Activated CD4-positive, alpha-beta memory T cell treated with anti-CD3 and anti-CD28 coated beads for 36 hours (primary cell): ENCODE results near the gene GPR173. TPM values are rescaled to one million over a fixed set of nuclear protein-coding genes. Genes with fewer than 3 reads are reported as not detected.
A peak's percentile ranks its signal among the peaks of the same experiment; 100 is the strongest.

Source experiments
- CTCF ChIA-PET: fragments of 350-600 bp; sonication (Branson Sonifier 250); formaldehyde crosslinking; loops from one replicate; lab custom pipeline; 2021; ENCODE audit warnings: antibody characterized with exemption, inconsistent platforms; lab: Charles Lee
- POLR2A ChIA-PET: fragments of 350-600 bp; sonication (Branson Sonifier 250); formaldehyde crosslinking; loops from one replicate; lab custom pipeline; 2021; ENCODE audit warnings: antibody characterized with exemption; lab: Charles Lee
- DNase-seq: peaks from one replicate; pipeline ENCODE4 v3.0.0-alpha.2; 2020
- H3K27ac Mint-ChIP-seq: one replicate; pipeline ENCODE4 v1.8.0; 2021; ENCODE audit warnings: mixed read lengths
- H3K27me3 Mint-ChIP-seq: one replicate; pipeline ENCODE4 v1.8.0; 2021; ENCODE audit warnings: mixed read lengths
- H3K36me3 Mint-ChIP-seq: one replicate; pipeline ENCODE4 v1.8.0; 2021; ENCODE audit warnings: mixed read lengths
- H3K4me1 Mint-ChIP-seq: one replicate; pipeline ENCODE4 v1.8.0; 2021; ENCODE audit warnings: low read depth, mixed read lengths
- H3K4me3 Mint-ChIP-seq: one replicate; pipeline ENCODE4 v1.8.0; 2021; ENCODE audit warnings: mild to moderate bottlenecking, mixed read lengths
- H3K9me3 Mint-ChIP-seq: one replicate; pipeline ENCODE4 v1.8.0; 2021; ENCODE audit warnings: mixed read lengths
- intact Hi-C: fragments of 100-400 bp; cut with micrococcal nuclease; formaldehyde crosslinking; loops from one replicate; pipeline ENCODE4 v1.15.1; 2023
- total RNA-seq, 2 experiments: library from RNA; stranded (reverse); gene quantifications; one replicate each; pipeline ENCODE4 v1.2.3, GENCODE V29; 2021

Gene GPR173
- total RNA-seq, 2 experiments from 2014 or later: not detected

GRCh38 chrX:53072418-53073114, 24.0 kb downstream of the GPR173 start:
- H3K4me1 Mint-ChIP-seq: peaks cover 13% of the 10 kb centered on the region
- peak overlapping the region; percentile 82 for H3K4me3 Mint-ChIP-seq
- H3K9me3 Mint-ChIP-seq: no peaks in the 10 kb centered on the region
- H3K27me3 Mint-ChIP-seq: peaks cover 1% of the 10 kb centered on the region
- POLR2A ChIA-PET: interaction anchor here (2.7 kb wide), 1 partner anchor 10 kb away, joined by 17 read pairs; the partner anchor contains the start of gene TSPYL2
- DNase-seq: no peak
- H3K27ac Mint-ChIP-seq: peak overlapping the region; percentile 69
- H3K36me3 Mint-ChIP-seq: no peaks in the 10 kb centered on the region
- intact Hi-C loops: no loop called here
- CTCF ChIA-PET: interaction anchor here (0.6 to 2.4 kb wide), 5 partner anchors 10 to 241 kb away, joined by 3 to 12 read pairs (median 3); no protein-coding TSS in a partner anchor

GRCh38 chrX:53073115-53073586, 24.6 kb downstream of the GPR173 start:
- Mint-ChIP-seq H3K9me3 (no peaks in the 10 kb centered on the region), H3K36me3 (no peaks in the 10 kb centered on the region), H3K27me3 (peaks cover 1% of the 10 kb centered on the region), H3K27ac (peak overlapping the region; percentile 50), H3K4me1 (peaks cover 13% of the 10 kb centered on the region), H3K4me3 (no peak overlapping the region)
- intact Hi-C loops: no loop called here
- CTCF ChIA-PET: interaction anchor here (2.4 kb wide), 1 partner anchor 16 kb away, joined by 12 read pairs; no protein-coding TSS in a partner anchor
- DNase-seq: no peak
- POLR2A ChIA-PET: interaction anchor here (2.7 kb wide), 1 partner anchor 9 kb away, joined by 17 read pairs; the partner anchor contains the start of gene TSPYL2

- peak; percentile 33 for DNase-seq
- Mint-ChIP-seq H3K27ac (no peak overlapping the region), H3K9me3 (no peaks in the 10 kb centered on the region), H3K4me3 (no peak overlapping the region), H3K36me3 (no peaks in the 10 kb centered on the region), H3K4me1 (peaks cover 13% of the 10 kb centered on the region), H3K27me3 (no peaks in the 10 kb centered on the region)
- CTCF ChIA-PET: no interaction called here
- POLR2A ChIA-PET: no interaction called here
- intact Hi-C loops: no loop called here
These were observed 26.4 kb downstream of the GPR173 start for GRCh38 chrX:53075011-53075410.

- DNase-seq: no peak
- Mint-ChIP-seq H3K4me3 (no peak overlapping the region), H3K9me3 (no peaks in the 10 kb centered on the region), H3K36me3 (no peaks in the 10 kb centered on the region), H3K27ac (no peak overlapping the region), H3K4me1 (peaks cover 19% of the 10 kb centered on the region), H3K27me3 (no peaks in the 10 kb centered on the region)
- intact Hi-C loops: no loop called here
- ChIA-PET POLR2A (no interaction called here), CTCF (no interaction called here)
These were observed 28.1 kb downstream of the GPR173 start for GRCh38 chrX:53076671-53077070.

- no peak overlapping the region for H3K27ac Mint-ChIP-seq
- no peaks in the 10 kb centered on the region for H3K9me3 Mint-ChIP-seq
- ChIA-PET POLR2A (no interaction called here), CTCF (interaction anchor here (1.0 kb wide), 1 partner anchor 12 kb away, joined by 3 read pairs; no protein-coding TSS in a partner anchor)
- H3K4me3 Mint-ChIP-seq: no peak overlapping the region
- H3K27me3 Mint-ChIP-seq: no peaks in the 10 kb centered on the region
- DNase-seq: peak; percentile 18
- intact Hi-C loops: no loop called here
- peaks cover 12% of the 10 kb centered on the region for H3K4me1 Mint-ChIP-seq
- no peaks in the 10 kb centered on the region for H3K36me3 Mint-ChIP-seq
These were observed 28.9 kb downstream of the GPR173 start for GRCh38 chrX:53077207-53078197.

GRCh38 chrX:53078943-53079342, 30.4 kb downstream of the GPR173 start:
- CTCF ChIA-PET: no interaction called here

GRCh38 chrX:53080628-53081580, 32.3 kb downstream of the GPR173 start:
- intact Hi-C loops: loop anchor here (10.0 kb wide), 1 partner anchor 964 kb away; the partner anchor contains the start of gene PHF8
- POLR2A ChIA-PET: interaction anchor here (0.6 to 2.5 kb wide), 2 partner anchors 8 to 1927 kb away, joined by 4 to 17 read pairs; no protein-coding TSS in a partner anchor
- peak; percentile 51 for DNase-seq
- Mint-ChIP-seq H3K4me3 (peak overlapping the region; percentile 76), H3K9me3 (no peaks in the 10 kb centered on the region), H3K27me3 (no peaks in the 10 kb centered on the region), H3K27ac (peak overlapping the region; percentile 93), H3K4me1 (peaks cover 34% of the 10 kb centered on the region), H3K36me3 (peaks cover 24% of the 10 kb centered on the region)
- CTCF ChIA-PET: no interaction called here

More at GRCh38 chrX:53078943-53079342, 30.4 kb downstream of the GPR173 start:
- Mint-ChIP-seq H3K4me1 (peaks cover 20% of the 10 kb centered on the region), H3K9me3 (no peaks in the 10 kb centered on the region), H3K27ac (no peak overlapping the region), H3K4me3 (no peak overlapping the region), H3K36me3 (peaks cover 9% of the 10 kb centered on the region), H3K27me3 (no peaks in the 10 kb centered on the region)
- intact Hi-C loops: no loop called here
- DNase-seq: no peak
- POLR2A ChIA-PET: no interaction called here

GRCh38 chrX:53081925-53082772, 33.6 kb downstream of the GPR173 start, which contains the start of gene TSPYL2:
TSS of gene TSPYL2 (plus strand) at chrX:53082367. CDS start at chrX:53082499, 132 bp downstream.
- CTCF ChIA-PET: interaction anchor here (0.7 to 1.3 kb wide), 2 partner anchors 10 to 11 kb away, joined by 3 to 4 read pairs; no protein-coding TSS in a partner anchor
- Mint-ChIP-seq H3K9me3 (no peaks in the 10 kb centered on the region), H3K36me3 (peaks cover 28% of the 10 kb centered on the region), H3K4me1 (peaks cover 47% of the 10 kb centered on the region), H3K4me3 (peak within 1 kb of the TSS; percentile 90), H3K27me3 (no peaks in the 10 kb centered on the region), H3K27ac (peak within 1 kb of the TSS; percentile 95)
- peak; percentile 95 for DNase-seq
- POLR2A ChIA-PET: interaction anchor here (0.6 to 2.5 kb wide), 6 partner anchors 8 to 1926 kb away, joined by 3 to 17 read pairs (median 4); partner anchors contain the start of genes KANTR and RIBC1
- intact Hi-C loops: loop anchor here (10.0 kb wide), 1 partner anchor 963 kb away; the partner anchor contains the start of gene PHF8

- ChIA-PET POLR2A (interaction anchor here (1.4 to 2.5 kb wide), 3 partner anchors 10 to 103 kb away, joined by 5 to 17 read pairs (median 6); partner anchors contain the start of gene KANTR), CTCF (interaction anchor here (0.7 to 1.3 kb wide), 2 partner anchors 11 to 12 kb away, joined by 3 to 4 read pairs; no protein-coding TSS in a partner anchor)
- intact Hi-C loops: loop anchor here (10.0 kb wide), 1 partner anchor 962 kb away; the partner anchor contains the start of gene PHF8
- Mint-ChIP-seq H3K27me3 (no peaks in the 10 kb centered on the region), H3K27ac (peak overlapping the region; percentile 95), H3K36me3 (peaks cover 33% of the 10 kb centered on the region), H3K9me3 (no peaks in the 10 kb centered on the region), H3K4me3 (peak overlapping the region; percentile 90), H3K4me1 (peaks cover 55% of the 10 kb centered on the region)
- peak; percentile 9 for DNase-seq
These were observed 34.4 kb downstream of the GPR173 start for GRCh38 chrX:53082773-53083616.
